ENCODE results near the gene INPP5J.
A peak's percentile ranks its signal among the peaks of the same experiment; 100 is the strongest.
"Not testable (repeated sequence)": the region's sequence is repeated elsewhere in the genome, so short reads cannot be mapped to it uniquely, and the experiment has no call there.

Gene INPP5J

GRCh38 chr22:31122532-31123291 is at the start of gene INPP5J:
INPP5J (plus strand) TSS chr22:31122966; CDS start chr22:31123015, 49 bp downstream.
- H3K4me3 ChIP-seq (ENCODE audit: low read depth, low read length): no peak within 1 kb of the TSS
- no peak for TF ChIP-seq MYC (IDR thresholded peaks at IDR 0.05; ENCODE audit: low read depth, low read length)
- no peak for TF ChIP-seq POLR2A (IDR thresholded peaks at IDR 0.05; ENCODE audit: extremely low read depth, insufficient read length)
- TF ChIP-seq CTCF (IDR thresholded peaks at IDR 0.05; ENCODE audit: low read depth, low read length): no peak
- no peak for TF ChIP-seq MAX (IDR thresholded peaks at IDR 0.05; ENCODE audit: low read depth, low read length)
- DNase-seq (ENCODE audit: low read depth): no peak

- not testable (repeated sequence) for DNase-seq (ENCODE audit: low read depth); H3K4me3 ChIP-seq (ENCODE audit: low read depth, low read length)
These were observed 49.6 kb upstream of the INPP5J start for GRCh38 chr22:31073125-31073524.

GRCh38 chr22:31073545-31074145 is 49.1 kb upstream of the INPP5J start:
- not testable (repeated sequence) for DNase-seq (ENCODE audit: low read depth); H3K4me3 ChIP-seq (ENCODE audit: low read depth, low read length)

GRCh38 chr22:31075961-31076360 is 46.8 kb upstream of the INPP5J start:
- TF ChIP-seq MYC (IDR thresholded peaks at IDR 0.05; ENCODE audit: low read depth, low read length): no peak
- no peak for DNase-seq (ENCODE audit: low read depth)
- no peak overlapping the region for H3K4me3 ChIP-seq (ENCODE audit: low read depth, low read length)

GRCh38 chr22:31077681-31078080 is 45.1 kb upstream of the INPP5J start:
- no peak for DNase-seq (ENCODE audit: low read depth)
- H3K4me3 ChIP-seq (ENCODE audit: low read depth, low read length): no peak overlapping the region
- no peak for TF ChIP-seq CTCF (IDR thresholded peaks at IDR 0.05; ENCODE audit: low read depth, low read length)

- H3K4me3 ChIP-seq (ENCODE audit: low read depth, low read length); DNase-seq (ENCODE audit: low read depth): not testable (repeated sequence)
These were observed 44.4 kb upstream of the INPP5J start for GRCh38 chr22:31078389-31078788.

- no peak overlapping the region for H3K4me3 ChIP-seq (ENCODE audit: low read depth, low read length)
- TF ChIP-seq MAX (IDR thresholded peaks at IDR 0.05; ENCODE audit: low read depth, low read length) (no peak), POLR2A (IDR thresholded peaks at IDR 0.05; ENCODE audit: extremely low read depth, insufficient read length) (no peak), MYC (IDR thresholded peaks at IDR 0.05; ENCODE audit: low read depth, low read length) (no peak), CTCF (IDR thresholded peaks at IDR 0.05; ENCODE audit: low read depth, low read length) (no peak)
- DNase-seq (ENCODE audit: low read depth): no peak
These were observed 43.6 kb upstream of the INPP5J start for GRCh38 chr22:31079095-31079642.

- no peak for DNase-seq (ENCODE audit: low read depth)
- TF ChIP-seq CTCF (IDR thresholded peaks at IDR 0.05; ENCODE audit: low read depth, low read length) (no peak), POLR2A (IDR thresholded peaks at IDR 0.05; ENCODE audit: extremely low read depth, insufficient read length) (no peak), MAX (IDR thresholded peaks at IDR 0.05; ENCODE audit: low read depth, low read length) (no peak), MYC (IDR thresholded peaks at IDR 0.05; ENCODE audit: low read depth, low read length) (no peak)
- peak overlapping the region; percentile 59 for H3K4me3 ChIP-seq (ENCODE audit: low read depth, low read length)
These were observed 42.5 kb upstream of the INPP5J start for GRCh38 chr22:31080164-31080847.
